ENCODE results near the gene TEX22. TPM values are rescaled to one million over a fixed set of nuclear protein-coding genes. Genes with fewer than 3 reads are reported as not detected.

Gene TEX22
- polyA plus RNA-seq, 1 experiment: 0.17 TPM

- Histone ChIP-seq H3K36me3 (ENCODE audit: control insufficient read depth, insufficient read depth, low read length) (peaks cover 16% of the 10 kb centered on the region), H3K27me3 (ENCODE audit: control insufficient read depth, insufficient read depth, low read length) (no peaks in the 10 kb centered on the region), H3K4me3 (ENCODE audit: low read depth, low read length) (no peak overlapping the region)
- no peak for TF ChIP-seq CTCF (IDR thresholded peaks at IDR 0.05; ENCODE audit: insufficient read depth, low read depth, low read length)
- ChIA-PET POLR2A (no interaction called here), CTCF (interaction anchor here (0.9 to 2.8 kb wide), 12 partner anchors 8 to 261 kb away, joined by 3 to 27 read pairs (median 4); no protein-coding TSS in a partner anchor)
- DNase-seq (ENCODE audit: low read depth): no peak
Measured at GRCh38 chr14:105351410-105351809, 46.9 kb upstream of the TEX22 start.

GRCh38 chr14:105351920-105352851 lies 46.2 kb upstream of the TEX22 start:
- DNase-seq (ENCODE audit: low read depth): peak; percentile 22
- POLR2A ChIA-PET: interaction anchor here (0.6 kb wide), 1 partner anchor 331 kb away, joined by 3 read pairs; the partner anchor contains the start of gene CDCA4

GRCh38 chr14:105353136-105353535 lies 45.2 kb upstream of the TEX22 start:
- Histone ChIP-seq H3K4me3 (ENCODE audit: low read depth, low read length) (no peak overlapping the region), H3K27me3 (ENCODE audit: control insufficient read depth, insufficient read depth, low read length) (no peaks in the 10 kb centered on the region), H3K36me3 (ENCODE audit: control insufficient read depth, insufficient read depth, low read length) (peaks cover 16% of the 10 kb centered on the region)
- DNase-seq (ENCODE audit: low read depth): no peak
- CTCF ChIA-PET: no interaction called here
- no peak for TF ChIP-seq CTCF (IDR thresholded peaks at IDR 0.05; ENCODE audit: insufficient read depth, low read depth, low read length)
- POLR2A ChIA-PET: no interaction called here

More at GRCh38 chr14:105351920-105352851, 46.2 kb upstream of the TEX22 start:
- CTCF ChIA-PET: interaction anchor here (0.6 to 2.8 kb wide), 25 partner anchors 8 to 261 kb away, joined by 3 to 27 read pairs (median 3); partner anchors contain the start of gene BTBD6
- peak; percentile 85 for TF ChIP-seq CTCF (IDR thresholded peaks at IDR 0.05; ENCODE audit: insufficient read depth, low read depth, low read length)
- Histone ChIP-seq H3K4me3 (ENCODE audit: low read depth, low read length) (no peak overlapping the region), H3K27me3 (ENCODE audit: control insufficient read depth, insufficient read depth, low read length) (no peaks in the 10 kb centered on the region), H3K36me3 (ENCODE audit: control insufficient read depth, insufficient read depth, low read length) (peaks cover 16% of the 10 kb centered on the region)

GRCh38 chr14:105354541-105354940 lies 43.8 kb upstream of the TEX22 start:
- Histone ChIP-seq H3K27me3 (ENCODE audit: control insufficient read depth, insufficient read depth, low read length) (no peaks in the 10 kb centered on the region), H3K4me3 (ENCODE audit: low read depth, low read length) (no peak overlapping the region), H3K36me3 (ENCODE audit: control insufficient read depth, insufficient read depth, low read length) (peaks cover 14% of the 10 kb centered on the region)
- no peak for TF ChIP-seq CTCF (IDR thresholded peaks at IDR 0.05; ENCODE audit: insufficient read depth, low read depth, low read length)
- POLR2A ChIA-PET: no interaction called here
- CTCF ChIA-PET: interaction anchor here (0.9 to 1.1 kb wide), 4 partner anchors 16 to 264 kb away, joined by 3 to 4 read pairs (median 4); no protein-coding TSS in a partner anchor
- DNase-seq (ENCODE audit: low read depth): no peak

GRCh38 chr14:105355049-105355575 lies 43.2 kb upstream of the TEX22 start:
- CTCF ChIA-PET: interaction anchor here (1.0 kb wide), 1 partner anchor 15 kb away, joined by 4 read pairs; no protein-coding TSS in a partner anchor
- Histone ChIP-seq H3K4me3 (ENCODE audit: low read depth, low read length) (no peak overlapping the region), H3K36me3 (ENCODE audit: control insufficient read depth, insufficient read depth, low read length) (peaks cover 13% of the 10 kb centered on the region), H3K27me3 (ENCODE audit: control insufficient read depth, insufficient read depth, low read length) (no peaks in the 10 kb centered on the region)
- POLR2A ChIA-PET: no interaction called here
- no peak for DNase-seq (ENCODE audit: low read depth)
- no peak for TF ChIP-seq CTCF (IDR thresholded peaks at IDR 0.05; ENCODE audit: insufficient read depth, low read depth, low read length)
